ENCODE measurements around the gene GANAB. TPM values are rescaled to one million over a fixed set of nuclear protein-coding genes. Genes with fewer than 3 reads are reported as not detected.
"Not testable (repeated sequence)": the region's sequence is repeated elsewhere in the genome, so short reads cannot be mapped to it uniquely, and the experiment has no call there.

Gene GANAB
- total RNA-seq, 1 experiment from 2014 or later = 475 TPM

DNA sequence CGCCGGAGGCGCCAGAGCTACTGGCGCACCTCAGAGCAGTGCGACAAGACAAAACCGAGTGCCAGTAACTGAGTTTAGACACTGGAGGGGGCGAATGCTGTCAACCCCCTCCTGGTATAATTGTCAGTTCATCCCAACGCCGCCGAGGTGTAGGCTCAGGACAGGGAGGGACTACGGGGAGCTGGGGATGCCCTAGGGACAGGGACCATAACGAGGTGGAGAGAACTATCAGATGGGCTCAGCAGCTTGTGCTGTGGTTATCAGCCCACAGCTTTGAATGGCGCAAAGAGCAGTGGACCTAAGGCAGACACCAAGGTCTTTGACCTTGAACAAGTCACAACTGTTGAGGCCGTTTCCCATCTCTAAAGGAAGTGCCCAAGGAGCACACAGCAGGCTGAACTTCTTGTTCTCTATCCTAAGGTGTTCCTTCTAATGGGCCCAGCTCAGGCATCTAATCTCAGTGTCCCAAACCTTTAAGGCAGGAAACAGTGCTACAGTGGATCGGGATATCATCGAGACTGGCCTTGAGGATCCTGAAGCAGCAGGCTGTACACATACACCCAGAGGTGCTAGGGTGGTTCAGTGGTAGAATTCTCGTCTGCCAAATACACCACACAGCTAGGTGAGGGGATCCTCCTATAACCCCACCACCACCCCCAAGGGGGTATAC lies 54.1 kb downstream of the GANAB start:
- peak overlapping the region; percentile 67 for H3K4me3 ChIP-seq (ENCODE audit: low read depth, low read length, poor library complexity, severe bottlenecking)
- no peaks in the 10 kb centered on the region for H3K9me3 ChIP-seq (ENCODE audit: low read depth, low read length, poor library complexity, severe bottlenecking)
- H3K27ac ChIP-seq (ENCODE audit: low read depth, low read length, poor library complexity, severe bottlenecking) = peak overlapping the region; percentile 79
- intact Hi-C loops (cut with micrococcal nuclease; ENCODE audit: unreplicated experiment) = loop anchor here (5.0 to 10.0 kb wide), 2 partner anchors 115 to 263 kb away; partner anchors contain the start of genes BSCL2 and GNG3
- ChIA-PET POLR2A (ENCODE audit: low non-redundant PET) (interaction anchor here (0.5 to 2.0 kb wide), 7 partner anchors 9 to 289 kb away, joined by 3 to 14 read pairs (median 7); partner anchors contain the start of genes EEF1G, HNRNPUL2, INTS5 and MTA2), CTCF (interaction anchor here (1.0 to 1.8 kb wide), 6 partner anchors 9 to 197 kb away, joined by 4 to 13 read pairs (median 6); partner anchors contain the start of genes B3GAT3, EEF1G and MTA2)
- TF ChIP-seq, protein P1, sequence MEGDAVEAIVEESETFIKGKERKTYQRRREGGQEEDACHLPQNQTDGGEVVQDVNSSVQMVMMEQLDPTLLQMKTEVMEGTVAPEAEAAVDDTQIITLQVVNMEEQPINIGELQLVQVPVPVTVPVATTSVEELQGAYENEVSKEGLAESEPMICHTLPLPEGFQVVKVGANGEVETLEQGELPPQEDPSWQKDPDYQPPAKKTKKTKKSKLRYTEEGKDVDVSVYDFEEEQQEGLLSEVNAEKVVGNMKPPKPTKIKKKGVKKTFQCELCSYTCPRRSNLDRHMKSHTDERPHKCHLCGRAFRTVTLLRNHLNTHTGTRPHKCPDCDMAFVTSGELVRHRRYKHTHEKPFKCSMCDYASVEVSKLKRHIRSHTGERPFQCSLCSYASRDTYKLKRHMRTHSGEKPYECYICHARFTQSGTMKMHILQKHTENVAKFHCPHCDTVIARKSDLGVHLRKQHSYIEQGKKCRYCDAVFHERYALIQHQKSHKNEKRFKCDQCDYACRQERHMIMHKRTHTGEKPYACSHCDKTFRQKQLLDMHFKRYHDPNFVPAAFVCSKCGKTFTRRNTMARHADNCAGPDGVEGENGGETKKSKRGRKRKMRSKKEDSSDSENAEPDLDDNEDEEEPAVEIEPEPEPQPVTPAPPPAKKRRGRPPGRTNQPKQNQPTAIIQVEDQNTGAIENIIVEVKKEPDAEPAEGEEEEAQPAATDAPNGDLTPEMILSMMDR (conservative IDR thresholded peaks at IDR 0.05; ENCODE audit: low read depth, low read length) = 0 out of 2 replicates have a peak, but pooled peaks have one; percentile 20
- no peak for TF ChIP-seq EZH2 (IDR thresholded peaks at IDR 0.05; ENCODE audit: borderline replicate concordance, low read depth, low read length, poor library complexity, severe bottlenecking)
- peaks cover 17% of the 10 kb centered on the region for H3K4me1 ChIP-seq (ENCODE audit: insufficient read depth, low read length, poor library complexity, severe bottlenecking)
- BruUV-seq (replicated peaks) = TSS peak; percentile 99
- DNase-seq (ENCODE audit: low spot score) = no peak
- peaks cover 62% of the 10 kb centered on the region for H3K36me3 ChIP-seq (ENCODE audit: insufficient read depth, low read length, poor library complexity, severe bottlenecking)
- H3K27me3 ChIP-seq (replicated peaks; ENCODE audit: insufficient read depth, low read depth, low read length, poor library complexity) = no peaks in the 10 kb centered on the region

DNA sequence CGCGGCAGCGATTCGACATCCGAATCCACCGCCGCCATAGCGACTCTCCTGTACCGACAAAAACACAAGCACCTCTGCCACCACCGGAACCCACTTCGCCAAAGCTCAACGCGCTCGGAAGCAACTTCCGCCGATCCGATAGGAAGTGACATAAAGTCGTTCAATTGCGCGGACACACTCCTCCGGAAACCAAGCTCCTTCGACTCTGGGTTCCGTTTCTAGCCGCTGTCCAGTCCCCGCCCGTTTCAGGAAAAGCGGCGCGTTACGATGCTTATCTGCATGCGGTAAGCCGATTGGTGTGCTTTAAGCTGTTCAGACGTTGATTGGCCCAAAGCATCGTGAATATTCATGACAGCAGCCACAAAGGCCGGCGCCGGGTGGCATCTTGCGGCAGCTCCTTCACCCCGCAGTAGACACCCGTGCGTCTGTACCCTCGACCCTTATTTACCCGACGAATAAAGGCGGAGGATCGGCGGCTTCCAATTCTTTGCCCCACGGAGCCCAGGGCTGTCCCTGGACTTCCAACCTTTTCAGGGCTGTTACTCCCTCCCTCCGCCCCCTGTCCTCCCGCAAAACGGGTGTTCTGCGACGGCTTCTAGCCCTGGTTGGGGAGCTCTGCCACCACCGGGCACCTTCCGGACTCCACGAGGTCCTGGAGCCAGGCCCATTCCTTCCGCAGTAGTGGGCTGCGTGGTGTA lies 54.8 kb downstream of the GANAB start, which contains the start of gene TUT1:
Gene TUT1, minus strand, starts transcription at position 76 of the 698 bp plus-strand sequence. Its CDS starts 38 bp downstream, at position 38.
- BruUV-seq (replicated peaks) = no TSS peak
- intact Hi-C loops (cut with micrococcal nuclease; ENCODE audit: unreplicated experiment) = loop anchor here (5.0 to 10.0 kb wide), 2 partner anchors 116 to 263 kb away; partner anchors contain the start of genes BSCL2 and GNG3
- Histone ChIP-seq H3K36me3 (ENCODE audit: insufficient read depth, low read length, poor library complexity, severe bottlenecking) (peaks cover 55% of the 10 kb centered on the region), H3K4me3 (ENCODE audit: low read depth, low read length, poor library complexity, severe bottlenecking) (peak within 1 kb of the TSS; percentile 67), H3K9me3 (ENCODE audit: low read depth, low read length, poor library complexity, severe bottlenecking) (no peaks in the 10 kb centered on the region), H3K27me3 (replicated peaks; ENCODE audit: insufficient read depth, low read depth, low read length, poor library complexity) (no peaks in the 10 kb centered on the region), H3K27ac (ENCODE audit: low read depth, low read length, poor library complexity, severe bottlenecking) (peak within 1 kb of the TSS; percentile 80), H3K4me1 (ENCODE audit: insufficient read depth, low read length, poor library complexity, severe bottlenecking) (peaks cover 17% of the 10 kb centered on the region)
- TF ChIP-seq EZH2 (IDR thresholded peaks at IDR 0.05; ENCODE audit: borderline replicate concordance, low read depth, low read length, poor library complexity, severe bottlenecking) = no peak
- TF ChIP-seq, protein P1 (conservative IDR thresholded peaks at IDR 0.05; ENCODE audit: low read depth, low read length) = no peak
- CTCF ChIA-PET = interaction anchor here (1.0 to 1.8 kb wide), 6 partner anchors 10 to 197 kb away, joined by 4 to 13 read pairs (median 6); partner anchors contain the start of genes B3GAT3, EEF1G and MTA2
- POLR2A ChIA-PET (ENCODE audit: low non-redundant PET) = interaction anchor here (0.5 to 2.0 kb wide), 10 partner anchors 10 to 724 kb away, joined by 3 to 14 read pairs (median 7); partner anchors contain the start of genes C11orf98, CSKMT, EEF1G and HNRNPUL2
- DNase-seq (ENCODE audit: low spot score) = peak; percentile 100

DNA sequence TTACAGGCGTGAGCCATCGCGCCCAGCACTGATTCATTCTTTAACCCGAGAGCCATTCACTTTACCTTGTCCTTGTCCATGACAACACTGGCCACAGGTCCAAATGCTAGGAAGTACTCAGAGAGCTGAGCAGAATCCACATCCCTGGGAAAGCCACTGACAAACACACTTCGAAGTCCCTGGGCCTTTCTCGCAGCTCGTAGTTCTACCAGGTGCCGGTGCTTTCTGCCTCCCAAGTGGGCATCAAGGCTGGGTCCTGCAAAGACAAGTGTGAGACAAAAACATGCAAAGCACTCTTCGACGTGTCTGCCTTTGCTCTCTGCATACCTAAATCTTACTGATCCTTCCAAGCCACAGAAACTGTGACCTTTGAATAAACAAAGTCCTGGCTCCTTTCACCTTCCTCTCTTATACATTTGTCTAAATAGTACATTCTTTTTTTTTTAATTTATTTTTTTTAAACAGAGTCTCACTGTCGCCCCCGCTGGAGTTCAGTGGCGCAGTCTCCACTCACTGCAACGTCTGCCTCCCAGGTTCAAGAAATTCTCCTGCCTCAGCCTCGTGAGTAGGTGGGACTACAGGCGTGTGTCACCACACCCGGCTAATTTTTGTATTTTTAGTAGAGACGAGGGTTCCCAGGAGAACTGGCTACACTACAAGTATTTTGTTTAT lies 57.3 kb downstream of the GANAB start:
- Histone ChIP-seq H3K4me3 (ENCODE audit: low read depth, low read length, poor library complexity, severe bottlenecking) (no peak overlapping the region), H3K27me3 (replicated peaks; ENCODE audit: insufficient read depth, low read depth, low read length, poor library complexity) (no peaks in the 10 kb centered on the region), H3K27ac (ENCODE audit: low read depth, low read length, poor library complexity, severe bottlenecking) (no peak overlapping the region), H3K9me3 (ENCODE audit: low read depth, low read length, poor library complexity, severe bottlenecking) (no peaks in the 10 kb centered on the region), H3K4me1 (ENCODE audit: insufficient read depth, low read length, poor library complexity, severe bottlenecking) (peaks cover 17% of the 10 kb centered on the region), H3K36me3 (ENCODE audit: insufficient read depth, low read length, poor library complexity, severe bottlenecking) (peaks cover 43% of the 10 kb centered on the region)
- BruUV-seq (replicated peaks) = no TSS peak
- ChIA-PET CTCF (no interaction called here), POLR2A (ENCODE audit: low non-redundant PET) (no interaction called here)
- intact Hi-C loops (cut with micrococcal nuclease; ENCODE audit: unreplicated experiment) = no loop called here
- TF ChIP-seq EZH2 (IDR thresholded peaks at IDR 0.05; ENCODE audit: borderline replicate concordance, low read depth, low read length, poor library complexity, severe bottlenecking) = no peak
- TF ChIP-seq, protein P1 (conservative IDR thresholded peaks at IDR 0.05; ENCODE audit: low read depth, low read length) = peak; percentile 45
- DNase-seq (ENCODE audit: low spot score) = no peak

DNA sequence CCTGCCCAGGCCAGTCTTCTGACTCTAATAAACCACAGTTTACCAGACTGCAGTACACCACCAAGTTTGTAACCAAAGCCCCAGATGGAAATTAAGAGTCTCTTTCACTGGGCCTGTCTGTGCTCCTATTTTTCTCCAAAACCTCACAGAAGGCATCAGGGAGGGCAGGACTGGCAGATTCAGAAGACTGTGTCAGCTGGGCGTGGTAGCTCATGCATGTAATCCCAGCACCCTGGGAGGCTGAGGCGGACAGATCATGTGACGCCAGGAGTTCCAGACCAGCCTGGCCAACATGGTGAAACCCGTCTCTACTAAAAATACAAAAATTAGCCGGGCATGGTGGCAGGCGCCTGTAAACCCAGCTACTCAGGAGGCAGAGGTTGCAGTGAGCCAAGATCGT lies 61.1 kb downstream of the GANAB start:
- H3K4me1 ChIP-seq (ENCODE audit: insufficient read depth, low read length, poor library complexity, severe bottlenecking); DNase-seq (ENCODE audit: low spot score); H3K27me3 ChIP-seq (replicated peaks; ENCODE audit: insufficient read depth, low read depth, low read length, poor library complexity); H3K4me3 ChIP-seq (ENCODE audit: low read depth, low read length, poor library complexity, severe bottlenecking); BruUV-seq (replicated peaks); H3K9me3 ChIP-seq (ENCODE audit: low read depth, low read length, poor library complexity, severe bottlenecking); POLR2A ChIA-PET (ENCODE audit: low non-redundant PET); intact Hi-C loops (cut with micrococcal nuclease; ENCODE audit: unreplicated experiment); CTCF ChIA-PET: not testable (repeated sequence)
- Histone ChIP-seq H3K27ac (ENCODE audit: low read depth, low read length, poor library complexity, severe bottlenecking) (peak overlapping the region; percentile 1), H3K36me3 (ENCODE audit: insufficient read depth, low read length, poor library complexity, severe bottlenecking) (peaks cover 49% of the 10 kb centered on the region)

Measured in A673 (cell line).